ENCODE measurements around the gene DNAH9.

The DNAH9 gene

GRCh38 chr17:11564589-11565380 is 33.5 kb upstream of the DNAH9 start:
- no peak overlapping the region for H3K4me3 ChIP-seq (ENCODE audit: low read depth, low read length)
- TF ChIP-seq, protein P1, sequence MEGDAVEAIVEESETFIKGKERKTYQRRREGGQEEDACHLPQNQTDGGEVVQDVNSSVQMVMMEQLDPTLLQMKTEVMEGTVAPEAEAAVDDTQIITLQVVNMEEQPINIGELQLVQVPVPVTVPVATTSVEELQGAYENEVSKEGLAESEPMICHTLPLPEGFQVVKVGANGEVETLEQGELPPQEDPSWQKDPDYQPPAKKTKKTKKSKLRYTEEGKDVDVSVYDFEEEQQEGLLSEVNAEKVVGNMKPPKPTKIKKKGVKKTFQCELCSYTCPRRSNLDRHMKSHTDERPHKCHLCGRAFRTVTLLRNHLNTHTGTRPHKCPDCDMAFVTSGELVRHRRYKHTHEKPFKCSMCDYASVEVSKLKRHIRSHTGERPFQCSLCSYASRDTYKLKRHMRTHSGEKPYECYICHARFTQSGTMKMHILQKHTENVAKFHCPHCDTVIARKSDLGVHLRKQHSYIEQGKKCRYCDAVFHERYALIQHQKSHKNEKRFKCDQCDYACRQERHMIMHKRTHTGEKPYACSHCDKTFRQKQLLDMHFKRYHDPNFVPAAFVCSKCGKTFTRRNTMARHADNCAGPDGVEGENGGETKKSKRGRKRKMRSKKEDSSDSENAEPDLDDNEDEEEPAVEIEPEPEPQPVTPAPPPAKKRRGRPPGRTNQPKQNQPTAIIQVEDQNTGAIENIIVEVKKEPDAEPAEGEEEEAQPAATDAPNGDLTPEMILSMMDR (IDR thresholded peaks at IDR 0.05; ENCODE audit: insufficient read depth, low read length, missing control alignments): no peak
- ChIA-PET CTCF (no interaction called here), POLR2A (no interaction called here)
- DNase-seq (ENCODE audit: low read depth, low spot score): no peak

GRCh38 chr17:11565591-11565990 is 32.7 kb upstream of the DNAH9 start:
- ChIA-PET CTCF (no interaction called here), POLR2A (no interaction called here)
- DNase-seq (ENCODE audit: low read depth, low spot score): no peak
- TF ChIP-seq, protein P1 (IDR thresholded peaks at IDR 0.05; ENCODE audit: insufficient read depth, low read length, missing control alignments): no peak
- H3K4me3 ChIP-seq (ENCODE audit: low read depth, low read length): no peak overlapping the region

GRCh38 chr17:11578998-11579397 is 19.3 kb upstream of the DNAH9 start:
- DNase-seq (ENCODE audit: low read depth, low spot score): no peak
- TF ChIP-seq, protein P1 (IDR thresholded peaks at IDR 0.05; ENCODE audit: insufficient read depth, low read length, missing control alignments): no peak
- CTCF ChIA-PET: no interaction called here
- POLR2A ChIA-PET: no interaction called here
- no peak overlapping the region for H3K4me3 ChIP-seq (ENCODE audit: low read depth, low read length)

- TF ChIP-seq, protein P1 (IDR thresholded peaks at IDR 0.05; ENCODE audit: insufficient read depth, low read length, missing control alignments): no peak
- POLR2A ChIA-PET: no interaction called here
- no peak overlapping the region for H3K4me3 ChIP-seq (ENCODE audit: low read depth, low read length)
- no peak for DNase-seq (ENCODE audit: low read depth, low spot score)
- CTCF ChIA-PET: no interaction called here
These were observed 17.6 kb upstream of the DNAH9 start for GRCh38 chr17:11580677-11581076.

DNA sequence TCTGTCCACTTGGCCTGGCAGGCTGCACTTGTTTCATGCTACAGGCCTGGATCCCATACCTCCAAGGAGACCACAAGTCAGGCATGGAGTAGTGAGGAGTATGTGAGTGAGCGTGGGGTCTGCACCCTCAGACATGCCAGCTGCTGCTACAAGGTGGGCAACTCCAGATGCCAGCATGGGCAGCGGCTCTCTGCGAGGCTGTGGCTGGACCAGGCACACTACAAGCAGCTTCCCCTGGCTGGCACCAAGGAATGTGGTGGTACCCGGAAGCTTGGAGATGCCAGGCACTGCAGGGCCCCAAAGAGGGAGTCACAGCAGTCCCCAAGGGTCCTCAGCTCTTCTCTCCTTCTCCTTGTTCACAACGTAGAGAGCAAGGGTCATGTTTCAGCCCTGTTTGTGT is 16.1 kb upstream of the DNAH9 start:
- TF ChIP-seq, protein P1 (IDR thresholded peaks at IDR 0.05; ENCODE audit: insufficient read depth, low read length, missing control alignments): no peak
- no peak for DNase-seq (ENCODE audit: low read depth, low spot score)
- CTCF ChIA-PET: no interaction called here
- no peak overlapping the region for H3K4me3 ChIP-seq (ENCODE audit: low read depth, low read length)
- POLR2A ChIA-PET: no interaction called here

GRCh38 chr17:11583306-11583992 is 14.8 kb upstream of the DNAH9 start:
- ChIA-PET CTCF (no interaction called here), POLR2A (no interaction called here)
- TF ChIP-seq, protein P1 (IDR thresholded peaks at IDR 0.05; ENCODE audit: insufficient read depth, low read length, missing control alignments): no peak
- DNase-seq (ENCODE audit: low read depth, low spot score): no peak
- H3K4me3 ChIP-seq (ENCODE audit: low read depth, low read length): no peak overlapping the region
